SK-N-MC (cell line): ENCODE measurements around the gene FBRS.
A peak's percentile ranks its signal among the peaks of the same experiment; 100 is the strongest.
"Not testable (repeated sequence)": the region's sequence is repeated elsewhere in the genome, so short reads cannot be mapped to it uniquely, and the experiment has no call there.

ENCODE experiments used
- DNase-seq: peaks from one replicate; pipeline ENCODE4 v3.0.0-alpha.2; 2011; ENCODE audit warnings: low read depth, low spot score
- H3K27ac ChIP-seq: fragments of 200-600 bp; sonication (generic); 2 replicates; pipeline ENCODE4 v1.5.1; 2016; ENCODE audit warnings: mixed run types
- H3K36me3 ChIP-seq: fragments of 200-600 bp; sonication (generic); 2 replicates; pipeline ENCODE4 v1.6.1; 2017; ENCODE audit warnings: antibody characterized with exemption, low read length, mixed read lengths; ENCODE audit not compliant: insufficient read depth
- H3K4me3 ChIP-seq: fragments of 200-600 bp; sonication (generic); 2 replicates; pipeline ENCODE4 v1.5.1; 2016
- H3K9ac ChIP-seq: fragments of 200-600 bp; sonication (generic); 2 replicates; pipeline ENCODE4 v1.8.0; 2017; ENCODE audit warnings: mixed run types, mixed read lengths; ENCODE audit not compliant: insufficient read length
- H3K9me3 ChIP-seq: fragments of 200-600 bp; sonication (generic); 2 replicates; pipeline ENCODE4 v1.6.1; 2017; ENCODE audit warnings: low read depth, mild to moderate bottlenecking, antibody characterized with exemption, low read length, moderate library complexity, mixed read lengths
- EZH2 ChIP-seq: fragments of 200-600 bp; sonication (generic); IDR thresholded peaks from one replicate; pipeline ENCODE4 v1.6.1; 2017; ENCODE audit warnings: antibody characterized with exemption
- FOXP2 ChIP-seq: optimal IDR thresholded peaks from 2 replicates; pipeline ENCODE3; 2011; ENCODE audit warnings: mild to moderate bottlenecking, moderate library complexity; ENCODE audit not compliant: insufficient read depth; ENCODE audit errors: extremely low read length, control extremely low read depth
- POLR2AphosphoS5 ChIP-seq: IDR thresholded peaks from 2 replicates; pipeline ENCODE4 v1.6.1; 2012; ENCODE audit warnings: mild to moderate bottlenecking, low read depth, low read length, borderline replicate concordance

FBRS gene

GRCh38 chr16:30698139-30698815 is 40.0 kb downstream of the FBRS start:
- H3K36me3 ChIP-seq, result peaks cover 33% of the 10 kb centered on the region
- no peaks in the 10 kb centered on the region for H3K9me3 ChIP-seq
- TF ChIP-seq POLR2AphosphoS5 (peak; percentile 51; the same call in 1 of the 2 replicates), EZH2 (no peak), FOXP2 (peak; percentile 55)
- peak overlapping the region; percentile 100 for H3K9ac ChIP-seq
- H3K27ac ChIP-seq, result peak overlapping the region; percentile 99
- peak; percentile 81 for DNase-seq
- H3K4me3 ChIP-seq, result peak overlapping the region; percentile 99

GRCh38 chr16:30698816-30699614 is 40.8 kb downstream of the FBRS start, which contains the start of gene SRCAP:
Gene SRCAP, plus strand, starts transcription at chr16:30699171. Its CDS starts 1,654 bp downstream, at chr16:30700825.
- H3K36me3 ChIP-seq, result peaks cover 39% of the 10 kb centered on the region
- TF ChIP-seq FOXP2, result no peak
- no peak; the same call in none of the 2 replicates for TF ChIP-seq POLR2AphosphoS5
- TF ChIP-seq EZH2, result no peak
- H3K9ac ChIP-seq, result peak within 1 kb of the TSS; percentile 100
- DNase-seq, result peak; percentile 85
- no peaks in the 10 kb centered on the region for H3K9me3 ChIP-seq
- H3K27ac ChIP-seq, result peak within 1 kb of the TSS; percentile 99
- peak within 1 kb of the TSS; percentile 99 for H3K4me3 ChIP-seq

GRCh38 chr16:30699615-30700099 is 41.4 kb downstream of the FBRS start:
- Histone ChIP-seq H3K27ac (peak overlapping the region; percentile 99), H3K9ac (peak overlapping the region; percentile 100), H3K9me3 (no peaks in the 10 kb centered on the region), H3K4me3 (peak overlapping the region; percentile 99), H3K36me3 (peaks cover 45% of the 10 kb centered on the region)
- TF ChIP-seq EZH2, result no peak
- TF ChIP-seq POLR2AphosphoS5, result no peak
- no peak for TF ChIP-seq FOXP2
- no peak for DNase-seq

GRCh38 chr16:30700491-30700890 is 42.3 kb downstream of the FBRS start:
- no peak for TF ChIP-seq POLR2AphosphoS5
- TF ChIP-seq EZH2, result no peak
- no peak for TF ChIP-seq FOXP2
- no peak overlapping the region for H3K27ac ChIP-seq
- H3K36me3 ChIP-seq, result peaks cover 52% of the 10 kb centered on the region
- DNase-seq, result no peak
- H3K4me3 ChIP-seq, result peak overlapping the region; percentile 99
- no peaks in the 10 kb centered on the region for H3K9me3 ChIP-seq
- peak overlapping the region; percentile 100 for H3K9ac ChIP-seq

GRCh38 chr16:30700971-30701370 is 42.7 kb downstream of the FBRS start:
- TF ChIP-seq POLR2AphosphoS5 (no peak), EZH2 (no peak), FOXP2 (no peak)
- Histone ChIP-seq H3K4me3 (no peak overlapping the region), H3K9ac (no peak overlapping the region), H3K27ac (no peak overlapping the region), H3K9me3 (no peaks in the 10 kb centered on the region), H3K36me3 (peaks cover 57% of the 10 kb centered on the region)
- DNase-seq, result no peak

GRCh38 chr16:30703071-30703470 is 44.8 kb downstream of the FBRS start:
- not testable (repeated sequence) for H3K27ac ChIP-seq, H3K9ac ChIP-seq, H3K4me3 ChIP-seq, DNase-seq, H3K9me3 ChIP-seq
- H3K36me3 ChIP-seq, result peaks cover 78% of the 10 kb centered on the region

- H3K4me3 ChIP-seq, result no peak overlapping the region
- no peak for DNase-seq
- H3K9me3 ChIP-seq, result no peaks in the 10 kb centered on the region
- no peak overlapping the region for H3K27ac ChIP-seq
- peaks cover 85% of the 10 kb centered on the region for H3K36me3 ChIP-seq
- TF ChIP-seq POLR2AphosphoS5 (no peak), EZH2 (no peak), FOXP2 (no peak)
- no peak overlapping the region for H3K9ac ChIP-seq
These were observed 45.7 kb downstream of the FBRS start for GRCh38 chr16:30703971-30704370.

- Histone ChIP-seq H3K36me3 (peaks cover 90% of the 10 kb centered on the region), H3K4me3 (no peak overlapping the region), H3K9ac (no peak overlapping the region), H3K27ac (no peak overlapping the region), H3K9me3 (no peaks in the 10 kb centered on the region)
- no peak for DNase-seq
- TF ChIP-seq POLR2AphosphoS5, result no peak
These were observed 47.8 kb downstream of the FBRS start for GRCh38 chr16:30706046-30706445.

GRCh38 chr16:30710971-30711370 is 52.7 kb downstream of the FBRS start:
- TF ChIP-seq FOXP2 (no peak), EZH2 (no peak), POLR2AphosphoS5 (no peak)
- Histone ChIP-seq H3K27ac (no peak overlapping the region), H3K9me3 (no peaks in the 10 kb centered on the region), H3K9ac (no peak overlapping the region), H3K36me3 (peaks cover 92% of the 10 kb centered on the region), H3K4me3 (no peak overlapping the region)
- no peak for DNase-seq
